Ovary (tissue), 9 donors: ENCODE data around the gene FBXL2. TPM values are rescaled to one million over a fixed set of nuclear protein-coding genes. Genes with fewer than 3 reads are reported as not detected.

ENCODE experiments used
- DNase-seq, 5 donors: peaks; one replicate each; pipeline ENCODE4 v3.0.0-alpha.2; 2019 to 2020
- H3K27ac ChIP-seq, 2 donors: fragments of 200-600 bp; one replicate each; pipeline versions ENCODE4 v1.5.1 to v1.8.0; 2019 to 2022
- H3K27me3 ChIP-seq: fragments of 200-600 bp; one replicate; pipeline ENCODE4 v1.8.0; 2022
- H3K36me3 ChIP-seq: fragments of 200-600 bp; sonication (generic); one replicate; pipeline ENCODE4 v1.5.1; 2019
- H3K4me1 ChIP-seq: one replicate; pipeline ENCODE4 v1.8.1; 2013; ENCODE audit warnings: mild to moderate bottlenecking, moderate library complexity; ENCODE audit not compliant: insufficient read depth
- H3K4me3 ChIP-seq: fragments of 200-600 bp; sonication (generic); one replicate; pipeline ENCODE4 v1.5.1; 2017
- H3K9me3 ChIP-seq, 2 donors: fragments of 200-600 bp in 1 of 2; sonication (generic) in 1 of 2; one replicate each; pipeline versions ENCODE4 v1.5.1 to v1.8.1; 2013 to 2019; ENCODE audit warnings: mild to moderate bottlenecking in 1 of 2, moderate library complexity in 1 of 2
- EP300 ChIP-seq: sonication (generic); formaldehyde crosslinking; IDR thresholded peaks from one replicate; pipeline ENCODE4 v1.6.1; 2017; ENCODE audit warnings: antibody characterized with exemption
- POLR2A ChIP-seq: fragments of 450-650 bp; IDR thresholded peaks from one replicate; pipeline ENCODE4 v1.6.1; 2017; ENCODE audit warnings: antibody characterized with exemption, mild to moderate bottlenecking, moderate library complexity
- WGBS, 3 donors: extraction: QIAGEN DNeasy Blood & Tissue Kit in 1 of 3; methylation state at CpG; one replicate each; pipeline versions ENCODE4 v1.1.5 to v1.1.7; 2013 to 2017; 5-methylcytosine and 5-hydroxymethylcytosine counted together
- intact Hi-C, 4 donors: fragments of 100-400 bp; cut with DNase I; formaldehyde crosslinking; loops; one replicate each; pipeline versions ENCODE4 v1.11.0 to v1.15.1; 2022 to 2023
- polyA plus RNA-seq, 2 donors: library from polyadenylated mRNA; stranded (reverse); fragments of 200-250 nt in 1 of 2; fragments of 350-450 nt in 1 of 2; fragmentation: Illumina TruSeq in 1 of 2; extraction: RNeasy Lipid Tissue Mini Kit (QIAGEN cat#74804) in 1 of 2; gene quantifications; one replicate each; pipeline ENCODE4 v1.2.3, GENCODE V29; 2013 to 2014
- total RNA-seq, 7 donors: library from RNA; depleted of rRNA in 2 of 7; stranded (reverse); fragments of >200 nt in 2 of 7; fragmentation: NEBNext Ultra II Directional in 3 of 7; extraction: Animal tissue kit (Norgen Biotek cat#: 25700) in 3 of 7; gene quantifications; one replicate each; pipeline versions ENCODE4 v1.1.0 to v1.2.4, GENCODE V29; 2016 to 2023
- TF ChIP-seq, protein P1 (sequence below), 3 donors: fragments of 450-650 bp in 2 of 3; fragments of 200-600 bp in 1 of 3; IDR thresholded peaks; one replicate each; pipeline versions ENCODE4 v1.5.1 to v1.8.0; 2016 to 2022; ENCODE audit warnings: antibody characterized with exemption in 3 of 3, mild to moderate bottlenecking in 1 of 3
- donor health status: DM: no; HTN: no; CAD: no; lungs with moderate emphysema.
- donor health status: DM: no; HTN: no; CAD: no.
- donor health status: Bipolar disorder and iron deficiency.
- donor health status: DM: yes; HTN: yes; CAD: no.
- donor health status: DM: no; HTN: no; CAD: no.
- donor health status: DM: yes; HTN: yes; CAD: no.

The FBXL2 gene
- total and polyA plus RNA-seq, 9 donors = 4.6 to 19.3 (median 9.5) TPM

GRCh38 chr3:33383951-33384350 is 106.7 kb downstream of the FBXL2 start:
- intact Hi-C loops = no loop called here
- WGBS, 3 donors = 95 to 98% (median 96%) methylated on average over 12 of the region's 12 CpGs
- TF ChIP-seq POLR2A = no peak
- TF ChIP-seq, protein P1, sequence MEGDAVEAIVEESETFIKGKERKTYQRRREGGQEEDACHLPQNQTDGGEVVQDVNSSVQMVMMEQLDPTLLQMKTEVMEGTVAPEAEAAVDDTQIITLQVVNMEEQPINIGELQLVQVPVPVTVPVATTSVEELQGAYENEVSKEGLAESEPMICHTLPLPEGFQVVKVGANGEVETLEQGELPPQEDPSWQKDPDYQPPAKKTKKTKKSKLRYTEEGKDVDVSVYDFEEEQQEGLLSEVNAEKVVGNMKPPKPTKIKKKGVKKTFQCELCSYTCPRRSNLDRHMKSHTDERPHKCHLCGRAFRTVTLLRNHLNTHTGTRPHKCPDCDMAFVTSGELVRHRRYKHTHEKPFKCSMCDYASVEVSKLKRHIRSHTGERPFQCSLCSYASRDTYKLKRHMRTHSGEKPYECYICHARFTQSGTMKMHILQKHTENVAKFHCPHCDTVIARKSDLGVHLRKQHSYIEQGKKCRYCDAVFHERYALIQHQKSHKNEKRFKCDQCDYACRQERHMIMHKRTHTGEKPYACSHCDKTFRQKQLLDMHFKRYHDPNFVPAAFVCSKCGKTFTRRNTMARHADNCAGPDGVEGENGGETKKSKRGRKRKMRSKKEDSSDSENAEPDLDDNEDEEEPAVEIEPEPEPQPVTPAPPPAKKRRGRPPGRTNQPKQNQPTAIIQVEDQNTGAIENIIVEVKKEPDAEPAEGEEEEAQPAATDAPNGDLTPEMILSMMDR (IDR thresholded peaks at IDR 0.05) = no peak
- TF ChIP-seq EP300 = no peak
- Histone ChIP-seq H3K36me3 (no peaks in the 10 kb centered on the region), H3K4me1 (no peaks in the 10 kb centered on the region), H3K9me3 (no peaks in the 10 kb centered on the region), H3K27me3 (no peaks in the 10 kb centered on the region), H3K4me3 (no peak overlapping the region), H3K27ac (no peak overlapping the region)
- no peak for DNase-seq

GRCh38 chr3:33385423-33385822 is 108.2 kb downstream of the FBXL2 start:
- Histone ChIP-seq H3K27ac (no peak overlapping the region), H3K36me3 (no peaks in the 10 kb centered on the region), H3K4me3 (no peak overlapping the region), H3K4me1 (no peaks in the 10 kb centered on the region), H3K27me3 (no peaks in the 10 kb centered on the region), H3K9me3 (no peaks in the 10 kb centered on the region)
- no peak for DNase-seq
- intact Hi-C loops = no loop called here
- 79 to 87% (median 83%) methylated on average over 5 of the region's 5 CpGs for WGBS, 3 donors
- TF ChIP-seq EP300 (no peak), POLR2A (no peak)
- TF ChIP-seq, protein P1 (IDR thresholded peaks at IDR 0.05) = no peak

- Histone ChIP-seq H3K27ac (no peak overlapping the region), H3K4me1 (no peaks in the 10 kb centered on the region), H3K27me3 (no peaks in the 10 kb centered on the region), H3K4me3 (no peak overlapping the region), H3K9me3 (no peaks in the 10 kb centered on the region), H3K36me3 (no peaks in the 10 kb centered on the region)
- TF ChIP-seq, protein P1 (IDR thresholded peaks at IDR 0.05) = no peak
- TF ChIP-seq POLR2A = no peak
- TF ChIP-seq EP300 = no peak
- intact Hi-C loops = no loop called here
- no peak for DNase-seq
- 45 to 62% (median 57%) methylated on average over 1 of the region's 1 CpG for WGBS, 3 donors
Measured at GRCh38 chr3:33386631-33387030, 109.4 kb downstream of the FBXL2 start.

GRCh38 chr3:33388374-33389100 is 111.3 kb downstream of the FBXL2 start:
- H3K9me3 ChIP-seq = no peaks in the 10 kb centered on the region
- WGBS, 3 donors = 50 to 68% (median 53%) methylated on average over 7 of the region's 7 CpGs
- intact Hi-C loops = no loop called here
- H3K27ac ChIP-seq = no peak overlapping the region
- H3K4me1 ChIP-seq = no peaks in the 10 kb centered on the region
- no peaks in the 10 kb centered on the region for H3K36me3 ChIP-seq
- TF ChIP-seq POLR2A (no peak), EP300 (no peak)
- TF ChIP-seq, protein P1 (IDR thresholded peaks at IDR 0.05) = no peak
- no peak for DNase-seq
- H3K27me3 ChIP-seq = no peaks in the 10 kb centered on the region
- H3K4me3 ChIP-seq = no peak overlapping the region
